HG03342 (cell line): Measurements from ENCODE around the gene GPR84.

ENCODE experiments used
- ATAC-seq: cut with Tn5 transposase; IDR thresholded peaks from one replicate; pipeline ENCODE4 v1.9.1; 2021; ENCODE audit warnings: mild to moderate bottlenecking, moderate library complexity; ENCODE audit not compliant: unreplicated experiment

GPR84 gene

GRCh38 chr12:54364413-54364812, at the start of gene GPR84:
TSS of gene GPR84 (minus strand) at chr12:54364486. CDS start at chr12:54363851, 635 bp downstream.
- ATAC-seq: no peak

DNA sequence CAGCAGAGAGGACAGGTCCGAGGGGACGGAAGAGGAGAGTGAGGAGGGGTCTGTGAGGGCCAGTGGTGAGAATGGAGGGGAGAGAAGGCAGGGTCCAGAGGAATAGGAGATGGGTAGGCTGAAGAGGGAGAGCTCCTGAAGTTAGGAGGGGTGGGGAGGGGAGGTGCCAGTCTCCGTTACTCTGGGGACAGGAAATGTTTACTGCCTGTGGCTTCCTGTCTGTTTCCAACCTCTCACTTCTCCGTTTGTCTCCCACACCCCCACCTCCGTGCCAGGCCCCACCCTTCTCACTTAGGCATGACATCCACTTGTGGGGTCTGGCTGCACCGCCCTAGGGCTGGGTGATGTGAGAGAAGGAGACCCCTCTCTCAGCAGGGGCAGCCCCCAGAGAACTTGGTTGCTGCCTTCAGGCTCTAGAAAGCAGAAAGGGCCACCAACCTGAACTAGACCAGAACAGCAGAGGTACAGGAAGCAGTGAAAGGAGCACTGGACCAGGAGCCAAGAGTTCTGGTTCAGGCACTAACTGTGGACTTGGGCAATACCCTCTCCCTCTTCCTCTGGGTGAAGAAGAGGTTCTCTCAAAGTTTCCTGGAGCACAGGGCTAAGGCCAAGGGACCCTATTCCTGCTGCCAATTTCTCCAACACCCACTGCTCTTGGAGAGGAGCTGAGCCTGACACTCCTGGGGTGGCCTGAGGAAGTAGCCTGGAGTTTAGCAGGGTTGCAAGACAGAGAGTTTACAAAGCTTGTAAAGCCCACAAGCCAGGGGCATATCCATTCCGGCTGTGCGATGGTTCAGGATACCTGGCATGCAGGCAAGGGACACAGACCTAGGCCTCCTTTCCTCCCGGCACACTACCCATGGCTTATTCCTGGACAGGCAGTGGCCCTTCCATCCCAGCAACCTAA, 49.3 kb upstream of the GPR84 start:
- ATAC-seq: peak; percentile 69

DNA sequence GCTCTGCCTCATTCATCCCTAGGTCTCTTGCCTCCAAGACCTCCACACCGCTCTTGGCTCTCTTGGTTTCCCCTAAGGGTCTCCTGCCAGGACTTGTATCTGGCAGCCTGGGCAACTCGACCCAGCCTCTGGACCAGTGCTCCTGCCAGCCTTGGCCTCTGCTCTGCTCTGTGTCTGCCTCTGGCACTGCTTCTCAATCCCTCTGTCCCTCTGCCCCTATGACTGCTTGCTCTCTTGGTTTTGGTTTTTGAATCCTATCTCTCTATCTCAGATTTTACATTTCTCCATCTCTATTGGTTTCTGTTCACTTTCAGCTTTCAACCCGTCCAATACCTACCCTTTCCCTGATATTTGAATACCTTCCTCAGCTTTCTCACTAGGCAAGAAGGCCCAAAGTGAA, 48.5 kb upstream of the GPR84 start:
- ATAC-seq: no peak

GRCh38 chr12:54412348-54412747, 48.1 kb upstream of the GPR84 start:
- ATAC-seq: no peak

DNA sequence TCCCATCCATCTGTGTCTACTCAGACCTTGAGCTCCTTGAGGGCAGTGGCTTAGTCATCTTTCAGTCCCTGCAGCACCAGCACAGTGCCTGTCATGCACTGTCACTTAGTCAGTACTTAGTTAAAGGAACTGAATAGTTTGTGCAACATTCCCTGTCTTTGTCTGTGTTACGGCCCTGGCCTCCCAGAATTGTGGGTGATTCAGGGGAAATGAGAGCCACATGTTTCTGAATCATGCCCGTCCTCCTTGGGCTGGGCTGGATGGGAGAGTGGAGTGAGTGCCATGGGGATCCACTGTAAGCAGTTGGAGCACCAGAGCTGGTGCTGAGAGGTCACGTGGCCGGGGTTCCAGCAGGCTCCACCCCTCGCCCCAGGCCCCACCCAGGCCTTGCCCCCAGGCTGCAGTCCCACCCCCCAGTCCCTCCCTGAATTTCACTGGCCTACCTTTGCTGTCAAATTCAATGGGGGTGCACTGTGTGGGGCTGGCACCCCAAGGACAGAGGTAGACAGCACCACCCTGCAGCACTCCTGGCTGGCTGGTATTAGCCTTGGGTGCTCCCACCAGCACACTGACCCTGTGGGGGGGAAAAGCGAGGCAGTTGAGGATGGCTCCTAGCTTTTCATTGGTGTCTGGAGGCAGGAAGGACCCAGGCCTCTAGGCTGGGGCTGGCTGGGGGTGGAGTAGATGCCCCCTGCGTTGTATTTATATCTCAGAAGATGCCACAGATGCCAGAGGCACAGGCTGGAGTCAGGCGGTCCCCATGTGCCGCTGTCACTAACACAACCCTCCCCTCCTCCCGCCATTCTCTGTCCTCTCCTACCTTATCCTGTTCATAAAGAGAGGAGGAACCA, 47.3 kb upstream of the GPR84 start:
- no peak for ATAC-seq

DNA sequence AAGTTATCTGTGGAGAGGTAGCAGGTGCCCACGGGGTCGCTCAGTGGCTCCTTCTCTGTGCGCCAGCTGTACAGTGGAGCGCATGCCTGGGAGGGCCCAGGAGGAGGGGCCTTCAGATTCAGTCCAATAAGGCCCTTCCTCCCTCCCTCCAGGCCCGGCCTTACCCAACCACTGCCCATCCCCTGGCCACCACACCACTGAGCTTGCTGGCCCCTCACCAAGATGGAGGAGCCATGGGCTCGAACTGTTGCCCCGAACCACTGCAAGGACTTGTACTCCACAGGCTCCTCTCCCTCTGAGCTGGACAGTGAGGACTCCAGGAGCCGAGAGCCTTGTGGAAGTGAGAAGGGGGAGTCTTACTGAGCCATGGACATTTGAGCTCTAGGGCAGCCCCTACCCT, 45.0 kb upstream of the GPR84 start:
- no peak for ATAC-seq

DNA sequence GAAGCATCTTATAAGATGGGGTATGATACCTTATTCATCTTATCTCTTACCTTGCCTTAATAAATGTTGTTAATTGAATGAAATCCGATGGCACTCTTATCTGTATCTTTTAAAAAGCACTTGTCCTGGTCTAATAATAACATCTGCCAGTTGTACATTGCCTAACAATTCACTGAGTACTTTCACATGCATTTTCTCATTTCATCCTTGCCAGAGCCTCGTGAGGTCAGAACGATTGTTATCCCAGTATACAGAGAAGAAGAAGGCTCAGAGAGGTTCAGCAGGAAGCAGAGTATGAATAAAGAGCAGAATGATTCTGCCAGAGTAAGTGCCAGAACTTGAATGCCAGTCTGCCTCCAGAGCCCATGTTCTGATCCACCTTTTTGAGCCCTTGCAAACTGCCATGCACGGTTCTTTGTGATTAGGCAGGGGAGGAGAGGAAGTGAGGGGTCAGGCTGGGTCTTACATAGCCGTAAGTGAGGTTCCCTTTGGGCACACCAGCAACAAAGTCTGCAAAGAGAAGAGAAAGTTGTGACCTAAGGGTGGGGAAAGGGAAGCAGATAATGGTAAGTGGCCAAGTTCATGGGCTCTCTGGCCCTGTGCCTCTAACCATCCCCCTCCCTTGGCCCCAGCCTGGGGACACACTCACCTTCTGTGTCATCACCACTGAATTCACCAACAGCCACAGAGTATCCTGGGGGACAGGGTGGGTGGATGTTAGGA, 43.1 kb upstream of the GPR84 start:
- no peak for ATAC-seq

GRCh38 chr12:54405573-54405972, 41.3 kb upstream of the GPR84 start:
- no peak for ATAC-seq

- ATAC-seq: no peak
Observed at GRCh38 chr12:54405106-54405505, 40.8 kb upstream of the GPR84 start.

DNA sequence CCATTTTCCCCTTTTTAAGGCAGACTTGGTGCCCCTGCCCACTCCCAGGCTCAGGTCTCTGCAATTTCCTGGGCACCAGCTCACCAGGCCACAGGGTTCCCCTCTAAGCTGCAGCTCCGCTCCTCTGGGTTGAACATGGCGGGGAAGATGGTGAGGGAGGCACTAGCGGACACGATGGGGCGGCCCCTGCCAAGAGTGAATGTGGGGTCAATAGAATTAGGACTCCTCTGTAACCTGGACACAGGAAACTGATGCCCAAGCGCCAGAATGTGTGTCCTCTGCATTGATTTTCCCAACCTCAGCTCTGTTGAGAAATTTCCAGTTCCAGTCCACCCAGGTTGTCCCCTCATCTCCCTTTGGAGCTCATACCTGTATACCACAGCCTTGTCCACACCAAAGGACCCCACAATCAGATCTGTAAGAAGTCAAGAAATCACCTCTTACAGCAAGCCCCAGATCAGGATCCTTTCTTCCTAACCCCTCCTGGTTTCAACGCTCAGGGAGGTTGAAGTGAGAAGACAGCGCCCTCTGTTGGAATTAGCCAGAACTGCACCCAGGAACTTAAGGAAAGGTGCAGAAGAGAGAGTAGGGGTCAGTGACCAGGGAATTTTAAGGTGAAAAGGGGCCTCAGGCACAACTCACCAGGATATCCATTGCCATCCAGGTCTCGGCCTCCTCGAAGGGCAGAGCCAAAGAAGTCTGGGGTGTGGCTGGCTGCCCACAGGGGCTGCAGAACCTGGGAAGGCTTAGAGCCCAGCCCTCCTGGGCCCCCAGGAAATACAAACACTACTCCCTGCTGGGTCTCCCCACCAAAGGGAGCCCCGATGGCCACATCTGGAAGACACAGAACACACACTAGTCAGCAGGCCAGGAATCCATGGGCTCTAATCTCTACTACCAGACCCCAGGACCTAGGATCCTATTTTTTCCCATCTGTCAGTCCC, 40.0 kb upstream of the GPR84 start:
- ATAC-seq: no peak

DNA sequence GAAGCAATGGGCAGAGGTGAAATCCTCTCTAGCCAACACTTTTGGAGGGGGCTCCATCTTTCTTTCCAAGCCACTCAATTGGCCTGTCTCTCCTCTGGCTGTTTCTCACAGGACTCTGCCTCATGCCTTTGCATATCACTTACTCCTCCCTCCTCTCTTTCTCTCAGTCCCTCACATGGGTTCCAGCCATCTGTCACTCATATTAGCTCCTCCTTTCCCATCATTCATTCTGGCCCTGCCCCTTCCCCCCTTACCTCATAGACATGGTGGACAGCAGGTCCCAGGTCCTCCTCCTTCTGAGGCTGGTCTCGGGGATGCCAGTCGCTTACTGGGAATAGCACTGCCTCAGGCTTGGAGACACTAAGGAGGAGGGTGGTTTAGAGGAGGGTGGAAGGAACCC, 36.8 kb upstream of the GPR84 start:
- no peak for ATAC-seq

DNA sequence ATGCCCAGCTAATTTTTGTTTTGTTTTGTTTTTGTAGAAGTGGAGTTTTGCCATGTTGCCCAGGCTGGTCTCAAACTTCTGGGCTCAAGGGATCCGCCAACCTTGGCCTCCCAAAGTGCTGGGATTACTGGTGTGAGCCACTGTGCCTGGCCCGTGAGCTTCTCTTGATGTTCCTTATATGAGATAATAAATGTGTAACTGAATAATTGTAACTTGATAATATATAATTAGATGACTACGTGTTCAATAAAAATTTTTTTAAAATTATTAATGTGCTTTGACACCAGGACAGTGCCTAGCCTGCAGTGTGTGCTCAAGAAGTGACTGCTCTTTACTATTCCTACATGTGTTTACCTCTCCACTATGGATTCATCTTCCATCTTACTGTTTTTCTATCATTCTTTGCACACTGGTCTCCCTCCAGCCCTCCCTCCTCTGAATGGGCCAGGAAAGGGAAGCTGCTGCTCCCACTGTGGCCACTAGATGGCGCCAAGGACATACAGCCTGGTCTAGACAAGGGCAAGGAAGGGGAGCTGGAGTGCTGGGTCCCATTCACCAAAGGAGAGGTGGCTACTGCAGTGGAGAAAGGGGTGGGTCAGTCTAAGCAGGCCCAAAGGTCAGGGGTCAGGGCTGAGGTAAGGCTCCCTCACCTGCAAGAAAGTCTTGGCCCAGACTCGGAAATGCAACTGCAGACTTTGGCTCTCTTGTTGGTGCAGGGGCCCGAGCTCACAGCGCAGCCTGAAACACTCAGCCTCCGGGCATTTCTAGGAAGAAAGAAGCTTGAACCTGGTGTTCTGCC, 34.9 kb upstream of the GPR84 start:
- ATAC-seq: peak; percentile 84

DNA sequence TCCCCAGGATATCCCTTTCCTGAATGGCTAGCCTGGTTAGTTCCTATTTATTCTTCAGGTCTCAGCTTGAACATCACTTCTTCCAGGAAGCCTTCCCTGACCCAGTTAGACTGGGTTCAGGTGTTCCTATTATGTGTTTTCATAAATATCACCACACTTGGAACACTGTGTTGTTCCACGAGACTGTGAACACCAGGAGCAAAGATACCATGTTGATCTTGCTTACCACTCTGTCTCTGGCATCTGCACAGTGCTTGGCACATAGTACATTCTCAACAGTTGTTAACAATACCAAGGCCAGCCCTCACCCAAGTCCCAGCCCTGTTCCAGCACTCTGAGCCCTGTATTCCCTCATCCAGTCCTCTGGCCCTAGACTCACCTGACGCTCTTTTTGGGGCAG, 33.9 kb upstream of the GPR84 start:
- ATAC-seq: no peak

- no peak for ATAC-seq
Observed at GRCh38 chr12:54397157-54397556, 32.9 kb upstream of the GPR84 start.

DNA sequence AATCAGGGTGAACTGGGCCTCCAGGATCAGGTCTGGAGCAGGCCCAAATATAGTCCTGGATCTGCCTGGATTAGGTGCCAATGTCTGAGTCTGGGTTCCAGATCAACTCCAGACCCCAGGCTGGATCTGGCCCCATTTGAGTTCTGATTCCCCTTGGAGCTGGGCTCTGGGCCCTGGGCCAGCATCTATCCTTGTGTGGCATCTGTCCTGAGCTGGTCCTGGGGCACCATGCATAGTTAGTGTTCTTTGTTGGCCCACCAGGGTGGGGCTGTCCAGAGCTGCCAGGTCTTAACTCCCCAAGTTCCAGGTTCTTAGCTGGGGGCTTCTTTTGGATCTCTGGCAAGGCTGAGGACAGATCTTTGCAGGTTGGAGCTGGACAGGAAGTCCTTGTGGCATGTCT, 31.3 kb upstream of the GPR84 start:
- no peak for ATAC-seq

DNA sequence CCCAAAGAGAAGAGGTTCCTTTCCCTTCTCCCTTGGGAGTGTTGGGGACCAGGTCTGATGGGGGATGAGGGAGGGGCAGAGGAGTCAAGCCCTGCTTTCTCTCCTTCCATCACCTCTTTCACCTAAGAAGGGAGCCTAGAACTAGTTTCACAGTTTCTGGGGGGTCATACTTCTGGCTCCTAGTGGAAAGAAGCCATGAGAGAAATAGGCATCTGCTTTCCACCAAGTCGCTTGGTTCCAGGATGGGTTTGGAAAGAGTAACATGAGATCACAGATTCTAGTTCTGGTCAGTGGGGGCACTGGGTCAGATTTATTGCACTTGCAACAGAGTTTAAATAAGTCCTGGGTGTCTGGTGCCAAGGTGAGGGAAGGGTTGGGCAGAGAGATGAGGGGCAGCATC, 30.7 kb upstream of the GPR84 start:
- ATAC-seq: no peak

DNA sequence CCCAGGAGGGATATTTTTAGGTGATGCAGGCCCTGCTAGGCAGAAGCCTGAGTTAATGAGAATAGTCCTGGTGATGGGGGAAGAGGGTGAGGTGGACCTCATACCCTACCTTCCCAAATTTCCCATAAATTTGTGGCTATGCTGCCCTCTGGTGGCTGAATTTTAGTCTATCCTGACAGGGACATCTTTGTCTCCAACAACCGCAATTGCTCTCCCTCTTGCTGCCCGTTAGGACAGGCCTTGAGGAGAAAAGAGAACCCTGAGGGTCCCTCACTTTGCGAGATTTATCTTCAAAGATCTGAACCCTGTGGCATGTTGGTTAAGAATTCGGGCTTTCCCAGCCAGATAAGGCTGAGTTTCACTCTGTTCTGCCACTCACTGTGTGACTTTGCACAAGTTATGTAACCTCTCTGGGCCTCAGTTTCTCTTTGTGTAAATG, 30.0 kb upstream of the GPR84 start:
- ATAC-seq: no peak

GRCh38 chr12:54393743-54394142, 29.5 kb upstream of the GPR84 start:
- ATAC-seq: no peak

DNA sequence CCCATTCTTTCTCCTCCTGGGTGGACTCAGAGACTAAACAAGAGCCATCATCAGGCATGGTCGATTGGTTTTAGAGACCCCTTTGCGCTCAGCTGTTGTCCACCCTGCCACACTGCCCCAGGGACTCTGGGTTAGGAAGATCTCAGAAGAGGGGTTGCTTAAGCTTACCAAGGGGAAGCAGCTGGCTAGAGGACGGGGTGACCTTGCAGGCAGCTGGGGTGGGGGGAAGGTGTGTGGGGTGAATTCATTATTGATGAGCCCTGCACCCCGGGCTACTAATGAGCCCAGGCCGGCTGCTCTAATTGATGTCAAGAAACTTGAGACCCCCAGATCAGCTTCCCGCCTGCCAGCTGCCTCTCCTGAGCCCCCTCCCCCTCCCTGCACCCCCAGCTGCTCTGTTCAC, 28.9 kb upstream of the GPR84 start:
- ATAC-seq: no peak
